ENCODE data around the gene WDFY1. TPM values are rescaled to one million over a fixed set of nuclear protein-coding genes. Genes with fewer than 3 reads are reported as not detected.

Gene WDFY1
- total RNA-seq, 1 donor from 2014 or later, result 41.1 TPM

DNA sequence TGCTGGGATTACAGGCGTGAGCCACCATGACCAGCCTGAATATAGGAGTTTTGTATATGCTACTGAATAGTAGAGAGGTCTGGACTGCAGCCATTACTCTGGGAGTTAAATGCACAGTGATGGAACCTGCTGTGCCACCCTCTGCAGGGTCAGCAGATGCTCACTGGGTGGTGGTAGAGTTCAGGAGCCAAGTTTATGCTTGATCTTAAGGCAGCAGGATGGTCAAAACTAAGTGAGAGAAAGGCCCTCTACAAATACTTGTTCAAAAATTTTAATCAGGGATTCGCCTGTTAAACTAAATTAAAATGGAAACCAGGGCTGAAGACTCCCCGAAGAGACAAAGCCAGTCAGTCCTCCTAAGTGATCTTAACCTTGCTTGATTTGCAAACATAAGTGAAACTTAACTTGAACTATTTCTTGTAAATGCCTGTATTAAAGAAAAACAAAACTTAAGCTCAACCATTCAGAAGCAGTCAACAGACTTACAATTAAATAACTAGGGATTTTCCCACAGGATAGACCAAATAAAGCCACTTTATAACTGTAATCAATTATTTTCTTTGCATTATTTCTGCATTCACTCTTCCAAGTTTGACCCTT, 4.2 kb upstream of the WDFY1 start:
- TF ChIP-seq, protein P1, sequence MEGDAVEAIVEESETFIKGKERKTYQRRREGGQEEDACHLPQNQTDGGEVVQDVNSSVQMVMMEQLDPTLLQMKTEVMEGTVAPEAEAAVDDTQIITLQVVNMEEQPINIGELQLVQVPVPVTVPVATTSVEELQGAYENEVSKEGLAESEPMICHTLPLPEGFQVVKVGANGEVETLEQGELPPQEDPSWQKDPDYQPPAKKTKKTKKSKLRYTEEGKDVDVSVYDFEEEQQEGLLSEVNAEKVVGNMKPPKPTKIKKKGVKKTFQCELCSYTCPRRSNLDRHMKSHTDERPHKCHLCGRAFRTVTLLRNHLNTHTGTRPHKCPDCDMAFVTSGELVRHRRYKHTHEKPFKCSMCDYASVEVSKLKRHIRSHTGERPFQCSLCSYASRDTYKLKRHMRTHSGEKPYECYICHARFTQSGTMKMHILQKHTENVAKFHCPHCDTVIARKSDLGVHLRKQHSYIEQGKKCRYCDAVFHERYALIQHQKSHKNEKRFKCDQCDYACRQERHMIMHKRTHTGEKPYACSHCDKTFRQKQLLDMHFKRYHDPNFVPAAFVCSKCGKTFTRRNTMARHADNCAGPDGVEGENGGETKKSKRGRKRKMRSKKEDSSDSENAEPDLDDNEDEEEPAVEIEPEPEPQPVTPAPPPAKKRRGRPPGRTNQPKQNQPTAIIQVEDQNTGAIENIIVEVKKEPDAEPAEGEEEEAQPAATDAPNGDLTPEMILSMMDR (conservative IDR thresholded peaks at IDR 0.05), result no peak
- Mint-ChIP-seq H3K4me1 (peaks cover 33% of the 10 kb centered on the region), H3K27ac (ENCODE audit: unreplicated experiment) (no peak overlapping the region), H3K4me3 (peak overlapping the region; percentile 49), H3K36me3 (ENCODE audit: low read depth) (no peaks in the 10 kb centered on the region), H3K27me3 (ENCODE audit: low read depth) (no peaks in the 10 kb centered on the region), H3K9me3 (no peaks in the 10 kb centered on the region)
- DNase-seq (ENCODE audit: low read depth, low spot score), result no peak

DNA sequence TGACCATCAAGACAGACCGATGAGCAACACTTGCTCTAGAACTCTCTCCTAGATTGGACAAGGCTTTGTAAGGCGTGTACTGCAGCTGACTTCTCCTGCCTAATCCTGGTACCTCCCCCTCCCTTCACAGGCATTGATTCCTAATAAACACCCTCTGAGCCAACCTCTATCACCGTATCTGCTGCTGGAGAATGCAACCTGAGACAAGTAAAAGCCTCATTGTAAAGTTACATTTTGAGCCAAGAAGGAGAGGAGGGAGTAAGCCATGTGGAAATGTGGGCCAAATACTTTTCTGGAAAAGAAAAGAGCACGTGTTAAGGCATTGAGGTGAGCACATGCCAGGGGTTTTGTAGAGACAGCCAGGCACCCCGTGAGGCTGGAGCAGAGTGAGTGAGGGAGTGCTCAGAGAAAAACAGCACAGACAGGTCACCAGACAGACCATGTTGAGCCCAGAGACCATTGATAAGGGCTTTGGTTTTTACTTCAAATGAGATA, 2.6 kb upstream of the WDFY1 start:
- H3K4me3 Mint-ChIP-seq, result peak overlapping the region; percentile 51
- no peak overlapping the region for H3K27ac Mint-ChIP-seq (ENCODE audit: unreplicated experiment)
- peaks cover 41% of the 10 kb centered on the region for H3K4me1 Mint-ChIP-seq
- H3K9me3 Mint-ChIP-seq, result no peaks in the 10 kb centered on the region
- H3K27me3 Mint-ChIP-seq (ENCODE audit: low read depth), result no peaks in the 10 kb centered on the region
- no peaks in the 10 kb centered on the region for H3K36me3 Mint-ChIP-seq (ENCODE audit: low read depth)
- TF ChIP-seq, protein P1 (conservative IDR thresholded peaks at IDR 0.05), result no peak
- DNase-seq (ENCODE audit: low read depth, low spot score), result no peak

DNA sequence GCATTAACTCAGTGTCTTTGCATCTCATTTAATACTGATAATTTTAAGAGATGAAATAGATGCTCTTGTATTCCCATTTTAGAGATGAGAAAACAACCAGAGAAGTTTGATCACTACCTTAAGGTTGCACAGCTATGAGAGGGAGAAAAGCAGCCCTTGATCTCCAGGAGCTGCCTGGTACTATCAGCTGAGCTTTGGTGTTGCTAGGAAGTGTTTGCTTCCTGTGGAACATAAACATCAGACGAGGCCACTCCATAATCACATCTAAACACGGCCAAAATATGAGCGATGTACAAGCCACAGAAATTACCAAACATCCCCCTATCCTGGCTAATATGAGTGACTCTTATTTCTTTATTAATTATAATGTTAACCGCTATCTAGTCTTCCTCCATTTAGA, 620 bp upstream of the WDFY1 start:
- no peak overlapping the region for H3K27ac Mint-ChIP-seq (ENCODE audit: unreplicated experiment)

DNA sequence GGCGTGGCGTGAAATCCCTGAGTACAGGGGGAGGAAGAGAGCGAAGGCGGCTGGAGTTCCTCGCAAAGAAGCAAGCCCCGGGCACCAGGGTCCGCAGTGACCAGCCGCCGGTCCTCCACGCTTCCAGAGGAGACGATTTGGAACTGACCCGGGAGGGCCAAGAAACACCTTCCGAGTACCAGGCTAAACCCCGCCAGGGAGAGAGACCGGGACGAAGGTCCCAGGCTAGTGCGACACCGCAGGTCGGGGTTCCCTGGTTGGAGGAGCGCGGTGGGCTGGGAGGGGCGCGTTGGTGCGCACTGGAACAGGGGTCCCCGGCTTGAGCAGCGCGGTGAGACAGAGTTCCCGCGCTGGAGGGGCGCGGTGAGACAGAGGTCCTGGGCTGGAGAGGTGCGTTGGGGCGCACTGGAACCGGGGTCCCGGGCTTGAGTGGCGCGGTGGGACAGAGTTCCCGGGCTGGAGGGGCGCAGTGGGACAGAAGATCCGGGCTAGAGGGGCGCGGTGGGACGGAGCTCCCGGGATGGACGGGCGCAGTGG, 901 bp downstream of the WDFY1 start:
- Mint-ChIP-seq H3K9me3 (no peaks in the 10 kb centered on the region), H3K27me3 (ENCODE audit: low read depth) (no peaks in the 10 kb centered on the region), H3K36me3 (ENCODE audit: low read depth) (peaks cover 2% of the 10 kb centered on the region), H3K4me1 (peaks cover 38% of the 10 kb centered on the region), H3K4me3 (peak overlapping the region; percentile 95), H3K27ac (ENCODE audit: unreplicated experiment) (peak overlapping the region; percentile 89)
- TF ChIP-seq, protein P1 (conservative IDR thresholded peaks at IDR 0.05), result no peak
- DNase-seq (ENCODE audit: low read depth, low spot score), result peak; percentile 42

More for the DNA sequence above, 620 bp upstream of the WDFY1 start:
- Mint-ChIP-seq H3K4me3 (peak overlapping the region; percentile 79), H3K36me3 (ENCODE audit: low read depth) (no peaks in the 10 kb centered on the region), H3K9me3 (no peaks in the 10 kb centered on the region), H3K4me1 (peaks cover 36% of the 10 kb centered on the region), H3K27me3 (ENCODE audit: low read depth) (no peaks in the 10 kb centered on the region)
- TF ChIP-seq, protein P1 (conservative IDR thresholded peaks at IDR 0.05), result no peak
- no peak for DNase-seq (ENCODE audit: low read depth, low spot score)

DNA sequence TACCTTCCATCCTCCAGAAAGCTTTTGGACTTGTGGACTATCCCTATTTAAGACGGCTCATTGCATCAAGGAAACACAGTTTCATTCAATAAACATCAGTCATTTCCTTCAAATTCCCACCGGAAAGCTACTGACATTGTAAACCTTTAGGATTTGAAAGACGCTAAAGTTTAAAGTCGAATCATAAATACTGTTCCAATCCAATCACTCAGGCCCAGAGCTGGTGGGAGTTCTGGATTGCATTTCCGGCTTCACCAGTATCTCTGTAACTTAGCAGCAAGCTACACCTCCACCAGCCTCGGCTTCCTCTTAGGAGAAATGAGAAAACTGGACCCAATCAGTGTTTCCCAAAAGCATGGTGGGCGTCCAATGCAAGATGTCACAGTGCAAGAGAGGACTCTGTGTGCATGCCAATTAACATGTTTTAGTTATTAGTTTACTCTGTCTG, 1.6 kb downstream of the WDFY1 start:
- Mint-ChIP-seq H3K27me3 (ENCODE audit: low read depth) (no peaks in the 10 kb centered on the region), H3K36me3 (ENCODE audit: low read depth) (peaks cover 2% of the 10 kb centered on the region), H3K4me3 (peak overlapping the region; percentile 95), H3K4me1 (peaks cover 39% of the 10 kb centered on the region), H3K27ac (ENCODE audit: unreplicated experiment) (no peak overlapping the region), H3K9me3 (no peaks in the 10 kb centered on the region)
- DNase-seq (ENCODE audit: low read depth, low spot score), result no peak
- TF ChIP-seq, protein P1 (conservative IDR thresholded peaks at IDR 0.05), result no peak
